B cell (primary cell): ENCODE results near the gene ALKBH2. TPM values are rescaled to one million over a fixed set of nuclear protein-coding genes. Genes with fewer than 3 reads are reported as not detected.

ENCODE experiments used
- polyA plus RNA-seq: library from polyadenylated mRNA; depleted of rRNA; stranded (reverse); fragments of >200 nt; gene quantifications from 2 replicates; pipeline ENCODE4 v1.2.3, GENCODE V29; 2012
- small RNA-seq: library from RNA; depleted of rRNA; stranded (forward); fragments of <200 nt; gene quantifications from one replicate; pipeline ENCODE3, GENCODE V24; 2012; ENCODE audit warnings: low replicate concordance, low read depth; ENCODE audit not compliant: insufficient read length
- total RNA-seq, 2 donors: library from RNA; stranded (reverse); fragments of 120-200 nt in 1 of 2; gene quantifications; 1 replicate in 1 of 2; 2 replicates in 1 of 2; pipeline versions ENCODE4 v1.2.3 to v1.2.4, GENCODE V29; 2013 to 2022

The ALKBH2 gene
- total and polyA plus RNA-seq, 2 donors (not counting 1 experiment from before 2014, with no cell fraction given) = 14.6 TPM

Small RNAs within 50 kb of the gene (small RNA-seq; reads per million reads assigned to genes)
- gene RNA5SP372 = not detected

Other genes with a start within 250 kb of the ALKBH2 start
- 34.6 and 37.1 TPM in 2 replicates for gene SSH1, start 235.9 kb downstream of the ALKBH2 start, total RNA-seq
- gene SSH1, start 235.9 kb downstream of the ALKBH2 start, polyA plus RNA-seq = 6.3 and 6.4 TPM in 2 replicates
- not detected in 2 replicates for gene DAO, start 213.4 kb downstream of the ALKBH2 start, total RNA-seq
- gene DAO, start 213.4 kb downstream of the ALKBH2 start, polyA plus RNA-seq = not detected in 2 replicates
- gene SVOP, start 72.4 kb downstream of the ALKBH2 start, total RNA-seq = not detected in 2 replicates
- not detected in 2 replicates for gene SVOP, start 72.4 kb downstream of the ALKBH2 start, polyA plus RNA-seq
- gene USP30, start 40.9 kb downstream of the ALKBH2 start, total RNA-seq = 24.7 and 32.5 TPM in 2 replicates
- 7.2 and 10.7 TPM in 2 replicates for gene USP30, start 40.9 kb downstream of the ALKBH2 start, polyA plus RNA-seq
- gene UNG, start 4.1 kb upstream of the ALKBH2 start, total RNA-seq = 13.5 and 14.7 TPM in 2 replicates
- gene UNG, start 4.1 kb upstream of the ALKBH2 start, polyA plus RNA-seq = 5.8 and 6.1 TPM in 2 replicates
- 27.5 and 35.3 TPM in 2 replicates for gene ACACB, start 23.1 kb upstream of the ALKBH2 start, total RNA-seq
- 7.4 and 9.9 TPM in 2 replicates for gene ACACB, start 23.1 kb upstream of the ALKBH2 start, polyA plus RNA-seq
- gene FOXN4, start 215.8 kb upstream of the ALKBH2 start, total RNA-seq = not detected in 2 replicates
- gene FOXN4, start 215.8 kb upstream of the ALKBH2 start, polyA plus RNA-seq = not detected in 2 replicates